Rectal smooth muscle tissue (tissue), 1 donor: ENCODE results near the gene ECE2.

Experiments used
- H3K27ac ChIP-seq: one replicate; pipeline ENCODE4 v1.7.0; 2013; ENCODE audit warnings: low read depth, low read length, inconsistent platforms
- H3K27me3 ChIP-seq: one replicate; pipeline ENCODE4 v1.7.0; 2013; ENCODE audit warnings: low read length; ENCODE audit not compliant: control insufficient read depth, insufficient read depth
- H3K36me3 ChIP-seq: one replicate; pipeline ENCODE4 v1.7.0; 2013; ENCODE audit warnings: low read length; ENCODE audit not compliant: control insufficient read depth, insufficient read depth
- H3K4me1 ChIP-seq: one replicate; pipeline ENCODE4 v1.7.0; 2013; ENCODE audit warnings: low read length; ENCODE audit not compliant: control insufficient read depth, insufficient read depth
- H3K4me3 ChIP-seq: one replicate; pipeline ENCODE4 v1.7.0; 2013; ENCODE audit warnings: low read length
- H3K9ac ChIP-seq: one replicate; pipeline ENCODE4 v1.7.0; 2013; ENCODE audit warnings: low read length

ECE2 gene

DNA sequence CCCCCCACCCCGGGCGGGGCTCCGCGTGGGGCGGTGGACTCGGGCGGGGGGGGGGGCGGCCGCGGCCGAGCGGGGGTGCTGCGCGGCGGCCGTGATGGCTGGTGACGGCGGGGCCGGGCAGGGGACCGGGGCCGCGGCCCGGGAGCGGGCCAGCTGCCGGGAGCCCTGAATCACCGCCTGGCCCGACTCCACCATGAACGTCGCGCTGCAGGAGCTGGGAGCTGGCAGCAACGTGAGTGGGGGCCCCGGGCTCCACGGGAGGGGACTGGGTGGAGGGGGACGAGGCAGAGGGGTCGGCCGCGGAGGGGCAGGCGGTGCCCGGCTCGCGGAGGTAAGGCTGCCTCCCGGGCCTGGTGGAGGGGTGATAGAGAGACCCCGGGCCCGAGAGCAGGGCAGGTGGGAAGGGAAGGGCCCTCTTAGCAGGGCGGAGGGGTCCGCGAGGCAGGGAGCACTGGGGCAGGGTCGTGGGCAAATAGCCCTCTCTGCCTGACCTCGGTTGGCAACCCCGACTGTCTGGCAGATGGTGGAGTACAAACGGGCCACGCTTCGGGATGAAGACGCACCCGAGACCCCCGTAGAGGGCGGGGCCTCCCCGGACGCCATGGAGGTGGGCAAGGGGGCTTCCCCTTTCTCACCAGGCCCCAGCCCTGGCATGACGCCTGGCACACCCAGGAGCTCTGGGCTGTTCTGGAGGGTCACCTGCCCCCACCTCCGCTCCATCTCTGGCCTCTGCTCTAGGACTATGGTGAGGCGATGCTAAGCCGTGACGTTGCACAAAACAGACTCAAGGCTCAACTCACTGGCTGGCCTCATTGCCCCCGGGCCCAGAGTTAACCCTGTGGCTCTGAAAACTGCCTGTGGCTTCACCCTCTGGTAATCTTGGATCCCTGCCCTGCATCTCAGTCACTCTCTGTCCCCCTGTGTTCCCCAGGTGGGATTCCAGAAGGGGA is at the start of gene ECE2:
Gene ECE2, plus strand, starts transcription at position 62 of the 950 bp plus-strand sequence. Its CDS starts 132 bp downstream, at position 194.
- Histone ChIP-seq H3K27me3 (peaks cover 15% of the 10 kb centered on the region), H3K4me1 (no peaks in the 10 kb centered on the region), H3K27ac (no peak within 1 kb of the TSS), H3K4me3 (no peak within 1 kb of the TSS), H3K9ac (no peak within 1 kb of the TSS), H3K36me3 (no peaks in the 10 kb centered on the region)

DNA sequence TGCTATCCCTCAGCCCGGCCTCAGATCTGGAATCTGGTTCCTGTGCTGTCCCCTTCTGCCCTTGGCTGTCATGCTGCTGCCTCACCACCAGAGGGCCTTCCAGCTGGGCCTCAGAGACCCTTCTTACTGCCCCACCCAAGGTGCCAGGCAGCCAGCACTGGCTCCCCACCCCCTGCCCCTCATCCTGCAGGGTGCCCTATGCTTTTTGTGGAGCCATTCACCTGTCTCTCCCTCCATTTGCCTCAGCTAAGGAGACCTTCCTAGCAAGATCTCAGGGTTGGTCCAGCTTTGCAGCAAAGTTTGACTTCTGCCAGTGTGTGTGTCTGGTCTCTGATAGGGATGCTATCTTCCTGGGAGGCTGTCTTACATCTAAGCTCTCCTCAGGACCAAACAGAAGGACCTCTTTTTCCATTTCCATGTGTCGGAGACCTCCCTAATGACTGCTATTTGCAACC is 48.3 kb upstream of the ECE2 start:
- no peaks in the 10 kb centered on the region for H3K36me3 ChIP-seq

DNA sequence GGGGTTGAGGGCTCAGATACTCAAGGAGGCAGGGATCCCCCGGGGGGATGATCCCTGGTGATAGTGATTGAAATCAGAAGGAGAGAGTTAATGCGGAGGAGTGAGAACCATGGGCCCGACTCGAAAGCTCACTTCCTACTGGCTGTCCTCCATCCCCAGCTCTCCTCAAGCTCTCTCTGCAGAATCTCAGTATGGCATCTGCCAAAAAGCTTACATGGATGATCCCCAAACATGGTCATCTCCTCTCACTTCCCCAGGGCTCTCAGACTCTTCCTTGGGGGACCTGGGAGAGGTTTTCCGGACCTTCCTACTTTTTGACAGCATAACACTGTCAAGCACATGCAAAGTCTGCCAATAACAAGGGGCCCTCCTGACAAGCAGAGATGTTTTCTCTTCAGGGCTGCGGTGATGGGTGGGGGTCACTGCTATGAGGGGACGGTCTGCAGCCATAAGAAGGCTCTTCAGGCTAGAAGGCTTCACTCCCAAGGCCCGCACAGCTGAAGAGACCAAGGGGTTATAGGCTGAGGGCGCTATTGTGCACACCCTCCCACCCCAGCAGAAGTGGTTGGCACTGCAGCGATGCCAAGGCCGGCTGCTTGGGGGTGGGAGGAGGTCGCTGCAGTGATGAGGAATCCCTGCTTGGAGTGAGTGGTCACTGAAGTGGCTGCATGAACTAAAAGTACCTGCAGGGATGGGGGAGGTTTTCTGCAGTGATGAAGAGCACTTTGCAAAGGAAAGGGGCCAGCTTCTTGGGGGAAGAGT is 47.3 kb upstream of the ECE2 start:
- Histone ChIP-seq H3K4me3 (no peak overlapping the region), H3K27me3 (peaks cover 18% of the 10 kb centered on the region), H3K4me1 (no peaks in the 10 kb centered on the region), H3K36me3 (no peaks in the 10 kb centered on the region), H3K9ac (no peak overlapping the region), H3K27ac (no peak overlapping the region)

More for the DNA sequence above, 48.3 kb upstream of the ECE2 start:
- Histone ChIP-seq H3K27me3 (peaks cover 18% of the 10 kb centered on the region), H3K4me3 (no peak overlapping the region), H3K9ac (no peak overlapping the region), H3K4me1 (no peaks in the 10 kb centered on the region), H3K27ac (no peak overlapping the region)

DNA sequence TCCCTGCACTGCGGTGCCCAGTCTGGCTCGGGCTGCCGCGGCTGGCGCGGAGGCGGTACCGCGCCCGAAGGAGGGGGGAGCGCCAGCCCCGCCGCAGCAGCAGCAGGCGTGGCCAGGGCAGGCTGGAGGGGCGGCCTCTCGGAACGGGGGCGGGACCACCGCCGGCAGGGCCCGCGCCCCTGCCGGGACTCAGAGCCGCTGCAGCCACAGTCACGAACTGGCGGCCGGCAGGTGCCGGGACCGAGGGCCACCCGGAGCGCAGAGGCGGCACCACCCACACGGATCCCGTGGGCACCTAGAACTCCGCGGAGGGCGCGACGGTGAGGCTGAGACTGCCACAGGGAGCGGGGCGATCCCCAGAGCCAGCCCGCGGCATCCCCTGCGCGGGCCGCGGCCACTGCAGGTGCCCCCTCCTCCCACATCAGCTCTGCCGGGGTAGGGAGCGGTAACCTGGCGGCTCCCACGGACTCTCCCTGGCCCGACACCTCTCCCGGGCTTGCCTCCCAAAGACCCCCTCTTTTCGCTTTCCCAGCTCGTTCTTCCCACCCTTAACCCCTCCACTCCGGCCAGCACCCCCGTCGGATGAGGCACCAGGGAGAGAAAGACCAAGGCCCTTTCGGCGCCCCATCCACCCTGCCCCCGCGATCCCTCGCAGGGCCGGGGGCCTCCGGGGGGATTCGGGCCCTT is 46.3 kb upstream of the ECE2 start, which contains the start of gene VWA5B2:
Gene VWA5B2, plus strand, starts transcription at position 192 of the 687 bp plus-strand sequence. CDS start 944 bp downstream, outside the sequence.
- peak within 1 kb of the TSS; percentile 59 for H3K4me3 ChIP-seq
- H3K27me3 ChIP-seq, result peaks cover 18% of the 10 kb centered on the region
- H3K36me3 ChIP-seq, result no peaks in the 10 kb centered on the region
- H3K9ac ChIP-seq, result no peak within 1 kb of the TSS
- H3K27ac ChIP-seq, result no peak within 1 kb of the TSS
- H3K4me1 ChIP-seq, result no peaks in the 10 kb centered on the region

DNA sequence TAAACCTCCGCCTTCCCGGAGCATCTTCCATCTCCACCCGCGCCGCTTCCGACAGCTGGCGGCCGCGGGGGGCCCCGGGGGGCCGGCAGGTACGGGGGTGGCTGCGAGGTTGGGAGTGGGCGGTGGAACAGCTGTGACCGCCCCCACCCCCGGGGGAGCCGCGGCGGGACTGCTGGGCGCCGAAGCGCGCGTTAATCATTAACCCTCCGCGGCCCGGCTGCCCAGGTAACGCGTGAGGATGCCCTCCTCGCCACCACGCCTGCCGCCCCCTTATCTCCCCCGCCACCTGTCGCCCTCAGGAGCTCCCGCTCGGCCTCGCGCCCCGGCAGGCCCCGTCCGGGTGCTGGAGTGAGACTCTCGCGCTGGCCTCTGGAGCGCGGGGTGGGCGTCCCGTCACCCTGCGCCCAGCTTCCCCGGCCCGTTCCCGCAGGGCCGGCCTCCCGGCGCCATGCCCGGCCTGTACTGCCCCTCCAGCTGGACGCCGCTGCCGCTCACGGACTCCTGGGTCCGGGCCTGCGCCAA is 45.7 kb upstream of the ECE2 start:
- Histone ChIP-seq H3K4me1 (no peaks in the 10 kb centered on the region), H3K9ac (no peak overlapping the region), H3K27ac (no peak overlapping the region), H3K27me3 (peaks cover 18% of the 10 kb centered on the region), H3K4me3 (peak overlapping the region; percentile 59), H3K36me3 (no peaks in the 10 kb centered on the region)

DNA sequence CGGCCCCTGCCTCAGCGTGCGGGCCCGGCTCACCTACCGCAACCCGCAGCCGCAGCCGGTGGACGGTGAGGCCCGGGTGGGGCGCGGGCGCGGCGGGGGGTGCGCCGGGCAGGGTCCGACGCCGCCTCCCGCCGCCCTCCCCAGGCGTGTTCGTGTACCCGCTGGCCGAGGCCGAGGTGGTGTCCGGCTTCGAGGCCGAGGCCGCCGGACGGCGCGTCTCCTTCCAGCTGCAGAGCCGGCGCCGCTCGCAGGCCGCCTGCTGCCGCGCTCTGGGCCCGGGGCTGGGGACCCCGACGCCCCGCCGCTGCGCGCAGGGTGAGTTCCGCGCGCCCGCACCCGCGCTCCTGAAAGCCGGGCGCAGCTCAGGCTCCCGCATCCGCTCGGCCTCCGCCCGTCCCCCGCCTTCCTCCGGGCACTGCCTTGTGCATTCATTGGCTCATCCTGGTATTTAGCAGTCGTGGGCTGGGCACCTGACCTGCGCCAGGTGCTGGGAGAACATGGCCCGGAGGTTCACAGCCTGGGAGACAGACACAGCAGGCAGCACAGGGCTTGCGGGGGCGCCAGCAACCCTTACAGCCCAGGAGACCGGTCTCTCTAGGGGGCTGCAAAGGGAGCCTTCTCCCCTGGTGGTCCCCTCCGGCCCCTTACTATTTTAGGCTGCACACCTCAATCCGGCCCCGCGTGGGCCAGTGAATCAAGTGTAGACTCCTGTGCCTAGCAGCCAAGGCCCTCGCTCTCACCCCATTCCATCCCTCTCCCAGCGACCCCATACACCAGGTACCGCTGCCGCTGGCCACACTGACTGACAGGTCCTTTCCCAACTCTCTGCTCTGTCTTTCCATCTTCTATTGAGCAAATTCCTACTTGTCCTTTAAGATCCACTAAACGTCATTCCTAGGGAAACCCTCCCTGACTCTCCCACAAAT is 45.0 kb upstream of the ECE2 start:
- no peak overlapping the region for H3K9ac ChIP-seq
- H3K36me3 ChIP-seq, result no peaks in the 10 kb centered on the region
- H3K4me3 ChIP-seq, result peak overlapping the region; percentile 16
- no peaks in the 10 kb centered on the region for H3K4me1 ChIP-seq
- peaks cover 18% of the 10 kb centered on the region for H3K27me3 ChIP-seq
- no peak overlapping the region for H3K27ac ChIP-seq

DNA sequence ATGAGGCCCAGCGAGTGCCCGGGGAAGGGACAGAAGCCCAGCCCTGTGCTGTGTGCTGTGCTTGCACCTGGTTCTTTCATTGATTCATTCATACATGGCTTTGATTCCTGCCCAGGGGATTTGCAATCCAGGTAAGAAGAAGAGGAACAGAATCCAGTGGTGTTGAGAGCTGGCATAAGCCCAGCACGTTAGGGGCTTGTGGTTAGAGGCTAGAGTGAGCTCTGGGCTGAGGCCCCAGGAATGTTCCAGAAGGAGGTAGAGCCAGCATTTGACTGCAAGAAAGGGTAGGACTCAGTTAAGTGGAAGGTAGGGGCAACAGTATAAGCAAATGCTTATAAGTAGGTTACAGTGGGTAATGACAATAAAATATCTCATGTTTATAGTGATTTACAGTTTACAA is 44.2 kb upstream of the ECE2 start:
- Histone ChIP-seq H3K27me3 (peaks cover 18% of the 10 kb centered on the region), H3K4me3 (no peak overlapping the region), H3K27ac (no peak overlapping the region), H3K9ac (no peak overlapping the region), H3K4me1 (no peaks in the 10 kb centered on the region), H3K36me3 (no peaks in the 10 kb centered on the region)

DNA sequence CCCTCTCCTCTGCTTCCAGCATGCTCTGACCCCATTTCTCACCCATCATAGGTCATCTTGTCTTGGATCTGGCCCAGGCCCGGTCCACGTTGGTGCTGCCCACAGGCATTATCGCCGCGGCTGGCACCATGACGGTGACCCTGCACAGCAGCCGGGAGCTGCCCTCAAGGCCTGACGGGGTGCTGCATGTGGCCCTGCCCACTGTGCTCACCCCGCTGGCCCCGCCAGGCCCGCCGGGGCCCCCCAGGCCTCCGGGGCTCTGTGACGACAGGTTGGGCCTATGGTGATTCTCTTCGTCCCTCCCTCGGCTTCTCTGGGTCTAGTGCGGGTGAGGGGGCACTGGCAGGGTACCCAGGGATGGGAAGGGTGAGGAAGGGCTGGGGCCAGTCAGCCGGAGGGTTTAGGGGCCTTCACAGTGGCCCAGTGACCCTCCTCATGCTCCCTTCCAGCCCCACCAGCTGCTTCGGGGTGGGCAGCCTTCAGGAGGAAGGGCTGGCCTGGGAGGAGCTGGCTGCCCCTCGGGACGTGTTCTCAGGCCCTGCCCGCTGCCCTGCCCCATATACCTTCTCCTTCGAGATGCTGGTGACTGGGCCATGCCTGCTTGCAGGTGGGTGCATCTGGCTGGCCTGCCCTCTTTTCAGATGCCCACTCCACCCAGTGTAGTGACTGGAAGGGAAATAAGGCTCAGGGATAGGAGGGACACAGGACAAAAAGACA is 42.5 kb upstream of the ECE2 start:
- no peaks in the 10 kb centered on the region for H3K4me1 ChIP-seq
- no peak overlapping the region for H3K4me3 ChIP-seq
- no peak overlapping the region for H3K9ac ChIP-seq
- no peak overlapping the region for H3K27ac ChIP-seq
- H3K27me3 ChIP-seq, result peaks cover 12% of the 10 kb centered on the region
- no peaks in the 10 kb centered on the region for H3K36me3 ChIP-seq

DNA sequence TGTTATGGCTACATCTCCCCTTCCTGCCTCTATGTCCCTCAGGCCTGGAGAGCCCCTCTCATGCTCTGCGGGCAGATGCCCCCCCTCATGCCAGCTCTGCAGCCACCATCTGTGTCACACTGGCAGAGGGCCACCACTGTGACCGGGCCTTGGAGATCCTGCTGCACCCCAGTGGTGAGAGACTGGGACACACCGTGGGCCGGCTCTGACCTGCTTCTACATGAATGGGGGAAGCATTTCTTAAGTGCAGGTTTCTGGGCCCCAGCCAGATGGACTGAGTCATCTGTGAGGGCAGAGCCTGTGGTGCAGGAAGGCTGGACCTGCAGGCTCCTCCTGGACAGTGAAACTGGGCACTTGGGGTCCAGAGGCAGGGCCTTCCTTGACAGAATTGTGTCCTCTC is 41.6 kb upstream of the ECE2 start:
- Histone ChIP-seq H3K4me3 (no peak overlapping the region), H3K9ac (no peak overlapping the region), H3K4me1 (no peaks in the 10 kb centered on the region), H3K27ac (no peak overlapping the region), H3K27me3 (peaks cover 12% of the 10 kb centered on the region), H3K36me3 (no peaks in the 10 kb centered on the region)

DNA sequence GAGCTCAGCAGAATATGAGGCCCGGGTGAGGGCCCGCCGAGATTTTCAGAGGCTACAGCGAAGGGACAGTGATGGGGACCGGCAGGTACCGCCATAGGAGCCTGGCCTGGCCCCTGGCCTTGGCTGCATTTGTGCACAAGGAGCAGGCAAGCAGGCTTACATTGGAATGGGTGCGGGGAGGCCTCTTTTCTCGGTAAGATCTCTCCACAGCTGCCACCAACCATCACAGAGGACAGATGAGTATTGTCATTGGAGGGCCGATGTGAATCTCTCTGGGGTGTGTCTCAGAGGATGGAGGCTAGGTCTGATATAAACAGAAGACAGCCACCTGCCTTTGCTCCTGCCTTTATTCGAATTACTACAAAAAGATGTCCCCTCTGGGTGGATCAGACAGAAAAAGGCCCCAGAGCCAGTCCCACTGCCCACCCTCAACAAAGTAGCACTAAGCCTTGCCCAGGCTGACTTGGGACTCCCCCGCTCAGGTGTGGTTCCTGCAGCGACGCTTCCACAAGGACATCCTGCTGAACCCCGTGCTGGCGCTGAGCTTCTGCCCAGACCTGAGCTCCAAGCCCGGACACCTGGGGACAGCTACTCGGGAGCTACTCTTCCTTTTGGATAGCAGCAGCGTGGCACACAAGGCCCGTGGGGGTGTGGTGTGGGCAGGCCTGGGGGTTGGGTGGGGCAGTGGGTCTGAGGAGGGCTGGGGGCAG is 41.0 kb upstream of the ECE2 start:
- Histone ChIP-seq H3K4me3 (no peak overlapping the region), H3K9ac (no peak overlapping the region), H3K27me3 (peaks cover 7% of the 10 kb centered on the region), H3K4me1 (no peaks in the 10 kb centered on the region), H3K36me3 (no peaks in the 10 kb centered on the region), H3K27ac (no peak overlapping the region)
